Esophagus (tissue), 2 donors: Measurements from ENCODE around the gene FAM43A. TPM values are rescaled to one million over a fixed set of nuclear protein-coding genes. Genes with fewer than 3 reads are reported as not detected.

Experiments used
- H3K27ac ChIP-seq, 2 donors: one replicate each; pipeline ENCODE4 v1.5.1; 2013; ENCODE audit warnings: low read depth in 2 of 2, mild to moderate bottlenecking in 2 of 2, inconsistent platforms in 1 of 2, low read length in 1 of 2, moderate library complexity in 1 of 2
- H3K27me3 ChIP-seq, 2 donors: one replicate each; pipeline ENCODE4 v1.6.1; 2013; ENCODE audit warnings: low read length in 2 of 2, control low read depth in 1 of 2, mild to moderate bottlenecking in 1 of 2; ENCODE audit not compliant: insufficient read depth in 2 of 2, control insufficient read depth in 1 of 2
- H3K36me3 ChIP-seq, 2 donors: one replicate each; pipeline ENCODE4 v1.6.1; 2013; ENCODE audit warnings: low read length in 1 of 2; ENCODE audit not compliant: control insufficient read depth in 2 of 2, insufficient read depth in 2 of 2
- H3K4me1 ChIP-seq, 2 donors: one replicate each; pipeline ENCODE4 v1.6.1; 2013; ENCODE audit warnings: low read length in 1 of 2; ENCODE audit not compliant: control insufficient read depth in 2 of 2, insufficient read depth in 2 of 2
- H3K4me3 ChIP-seq, 2 donors: one replicate each; pipeline ENCODE4 v1.5.1; 2013; ENCODE audit warnings: low read length in 2 of 2, mild to moderate bottlenecking in 2 of 2, low read depth in 1 of 2, moderate library complexity in 1 of 2
- H3K9me3 ChIP-seq, 2 donors: one replicate each; pipeline ENCODE4 v1.6.1; 2013; ENCODE audit warnings: mild to moderate bottlenecking in 2 of 2, low read depth in 1 of 2, low read length in 1 of 2, moderate library complexity in 1 of 2; ENCODE audit not compliant: control insufficient read depth in 2 of 2, insufficient read depth in 1 of 2
- WGBS, 2 donors: extraction: QIAGEN DNeasy Blood & Tissue Kit; methylation state at CpG; one replicate each; pipeline ENCODE4 v1.1.7; 2013; 5-methylcytosine and 5-hydroxymethylcytosine counted together
- polyA plus RNA-seq, 2 donors: library from polyadenylated mRNA; stranded (reverse); fragments of 200-250 nt; gene quantifications; one replicate each; pipeline ENCODE4 v1.2.3, GENCODE V29; 2013
- donor health status: healthy with polysubstance abuse.
- donor health status: Bipolar disorder and iron deficiency.

The FAM43A gene
- polyA plus RNA-seq, 2 donors: 9.0 to 15.5 TPM

- no peaks in the 10 kb centered on the region for H3K36me3 ChIP-seq
- peaks cover 0 to 2% of the 10 kb centered on the region in 2 donors for H3K4me1 ChIP-seq
- H3K9me3 ChIP-seq: no peaks in the 10 kb centered on the region
- H3K27me3 ChIP-seq: no peaks in the 10 kb centered on the region
- H3K4me3 ChIP-seq: no peak overlapping the region
- WGBS, 2 donors: 75 to 83% methylated on average over 6 of the region's 6 CpGs
- no peak overlapping the region for H3K27ac ChIP-seq
Measured at GRCh38 chr3:194696702-194697101, 11.0 kb downstream of the FAM43A start.

- H3K27me3 ChIP-seq: no peaks in the 10 kb centered on the region
- H3K36me3 ChIP-seq: no peaks in the 10 kb centered on the region
- no peaks in the 10 kb centered on the region for H3K4me1 ChIP-seq
- no peaks in the 10 kb centered on the region for H3K9me3 ChIP-seq
- no peak overlapping the region for H3K4me3 ChIP-seq
- no peak overlapping the region for H3K27ac ChIP-seq
- 92 to 94% methylated on average over 9 of the region's 9 CpGs for WGBS, 2 donors
Measured at GRCh38 chr3:194702545-194702944, 16.9 kb downstream of the FAM43A start.

- Histone ChIP-seq H3K4me3 (no peak overlapping the region), H3K36me3 (no peaks in the 10 kb centered on the region), H3K27ac (no peak overlapping the region), H3K27me3 (no peaks in the 10 kb centered on the region), H3K4me1 (no peaks in the 10 kb centered on the region), H3K9me3 (no peaks in the 10 kb centered on the region)
- 85 to 91% methylated on average over 8 of the region's 8 CpGs for WGBS, 2 donors
Measured at GRCh38 chr3:194705227-194705626, 19.5 kb downstream of the FAM43A start.

GRCh38 chr3:194705761-194706160 is 20.1 kb downstream of the FAM43A start:
- no peak overlapping the region for H3K27ac ChIP-seq
- H3K9me3 ChIP-seq: no peaks in the 10 kb centered on the region
- no peaks in the 10 kb centered on the region for H3K36me3 ChIP-seq
- 76 to 87% methylated on average over 11 of the region's 11 CpGs for WGBS, 2 donors
- H3K4me3 ChIP-seq: no peak overlapping the region
- no peaks in the 10 kb centered on the region for H3K4me1 ChIP-seq
- H3K27me3 ChIP-seq: no peaks in the 10 kb centered on the region

GRCh38 chr3:194707147-194707540 is 21.5 kb downstream of the FAM43A start:
- WGBS, 2 donors: 56 to 62% methylated on average over 7 of the region's 7 CpGs

GRCh38 chr3:194711286-194711685 is 25.6 kb downstream of the FAM43A start:
- Histone ChIP-seq H3K9me3 (no peaks in the 10 kb centered on the region), H3K27ac (no peak overlapping the region), H3K27me3 (no peaks in the 10 kb centered on the region), H3K4me3 (no peak overlapping the region), H3K4me1 (peaks cover 0 to 2% of the 10 kb centered on the region in 2 donors), H3K36me3 (no peaks in the 10 kb centered on the region)
- 88 to 89% methylated on average over 3 of the region's 3 CpGs for WGBS, 2 donors

More at GRCh38 chr3:194707147-194707540, 21.5 kb downstream of the FAM43A start:
- no peaks in the 10 kb centered on the region for H3K36me3 ChIP-seq
- H3K9me3 ChIP-seq: no peaks in the 10 kb centered on the region
- H3K27me3 ChIP-seq: no peaks in the 10 kb centered on the region
- no peak overlapping the region for H3K4me3 ChIP-seq
- peaks cover 0 to 2% of the 10 kb centered on the region in 2 donors for H3K4me1 ChIP-seq
- H3K27ac ChIP-seq: peak overlapping the region in 1 of 2 donors; percentile 8

GRCh38 chr3:194711913-194712312 is 26.2 kb downstream of the FAM43A start:
- peaks cover 0 to 2% of the 10 kb centered on the region in 2 donors for H3K4me1 ChIP-seq
- H3K9me3 ChIP-seq: no peaks in the 10 kb centered on the region
- no peak overlapping the region for H3K4me3 ChIP-seq
- 30 to 48% methylated on average over 6 of the region's 6 CpGs for WGBS, 2 donors
- no peak overlapping the region for H3K27ac ChIP-seq
- no peaks in the 10 kb centered on the region for H3K36me3 ChIP-seq
- H3K27me3 ChIP-seq: no peaks in the 10 kb centered on the region

GRCh38 chr3:194713299-194714136 is 27.8 kb downstream of the FAM43A start:
- 83 to 88% methylated on average over 9 of the region's 9 CpGs for WGBS, 2 donors
- H3K9me3 ChIP-seq: no peaks in the 10 kb centered on the region
- no peaks in the 10 kb centered on the region for H3K36me3 ChIP-seq
- no peak overlapping the region for H3K27ac ChIP-seq
- H3K27me3 ChIP-seq: no peaks in the 10 kb centered on the region
- no peak overlapping the region for H3K4me3 ChIP-seq
- H3K4me1 ChIP-seq: peaks cover 0 to 2% of the 10 kb centered on the region in 2 donors

- no peak overlapping the region for H3K27ac ChIP-seq
- WGBS, 2 donors: 73 to 86% methylated on average over 5 of the region's 5 CpGs
Measured at GRCh38 chr3:194714137-194714455, 28.4 kb downstream of the FAM43A start.

GRCh38 chr3:194714564-194714963 is 28.9 kb downstream of the FAM43A start:
- WGBS, 2 donors: 74 to 78% methylated on average over 6 of the region's 6 CpGs
- H3K4me1 ChIP-seq: peaks cover 0 to 2% of the 10 kb centered on the region in 2 donors
- no peaks in the 10 kb centered on the region for H3K9me3 ChIP-seq
- no peak overlapping the region for H3K27ac ChIP-seq
- no peaks in the 10 kb centered on the region for H3K36me3 ChIP-seq
- no peak overlapping the region for H3K4me3 ChIP-seq
- no peaks in the 10 kb centered on the region for H3K27me3 ChIP-seq

More at GRCh38 chr3:194714137-194714455, 28.4 kb downstream of the FAM43A start:
- Histone ChIP-seq H3K4me3 (no peak overlapping the region), H3K9me3 (no peaks in the 10 kb centered on the region), H3K36me3 (no peaks in the 10 kb centered on the region), H3K27me3 (no peaks in the 10 kb centered on the region), H3K4me1 (peaks cover 0 to 2% of the 10 kb centered on the region in 2 donors)
